ENCODE results near the gene NF2.
A peak's percentile ranks its signal among the peaks of the same experiment; 100 is the strongest.
"Not testable (repeated sequence)": the region's sequence is repeated elsewhere in the genome, so short reads cannot be mapped to it uniquely, and the experiment has no call there.

The NF2 gene

DNA sequence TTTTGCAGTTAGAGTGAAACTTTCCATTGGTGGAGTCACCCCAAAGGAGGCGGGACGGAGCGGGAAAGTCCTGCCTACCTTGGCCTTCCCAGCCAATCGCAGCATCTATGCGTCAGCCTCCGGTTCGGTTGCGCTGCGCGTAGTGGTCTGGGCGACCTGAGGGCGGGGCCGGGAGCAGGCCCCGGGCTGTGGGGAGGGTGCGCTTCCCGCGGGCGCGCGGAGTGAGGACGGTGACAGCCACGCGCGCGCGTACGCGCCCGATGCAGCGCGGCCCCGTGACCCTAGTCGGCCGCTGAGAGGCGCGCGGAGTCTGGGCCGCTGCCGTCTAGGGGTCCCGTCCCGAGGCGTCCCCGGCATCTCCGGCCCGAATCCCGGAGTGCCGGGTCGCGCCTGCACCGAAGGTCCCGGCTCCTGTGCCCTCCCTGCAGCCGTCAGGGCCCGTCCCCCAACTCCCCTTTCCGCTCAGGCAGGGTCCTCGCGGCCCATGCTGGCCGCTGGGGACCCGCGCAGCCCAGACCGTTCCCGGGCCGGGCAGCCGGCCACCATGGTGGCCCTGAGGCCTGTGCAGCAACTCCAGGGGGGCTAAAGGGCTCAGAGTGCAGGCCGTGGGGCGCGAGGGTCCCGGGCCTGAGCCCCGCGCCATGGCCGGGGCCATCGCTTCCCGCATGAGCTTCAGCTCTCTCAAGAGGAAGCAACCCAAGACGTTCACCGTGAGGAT, at the start of gene NF2:
Gene NF2 (plus strand): TSS at position 276 of the 718 bp plus-strand sequence. CDS start 366 bp downstream, at position 642.
- Mint-ChIP-seq H3K27me3 (ENCODE audit: low read depth, poor library complexity) (peaks cover 6% of the 10 kb centered on the region), H3K36me3 (ENCODE audit: low read depth) (peaks cover 12% of the 10 kb centered on the region), H3K4me1 (peaks cover 20% of the 10 kb centered on the region), H3K4me3 (peak within 1 kb of the TSS; percentile 87), H3K27ac (peak within 1 kb of the TSS; percentile 94), H3K9me3 (no peaks in the 10 kb centered on the region)
- DNase-seq = peak; percentile 97
- TF ChIP-seq, protein P1, sequence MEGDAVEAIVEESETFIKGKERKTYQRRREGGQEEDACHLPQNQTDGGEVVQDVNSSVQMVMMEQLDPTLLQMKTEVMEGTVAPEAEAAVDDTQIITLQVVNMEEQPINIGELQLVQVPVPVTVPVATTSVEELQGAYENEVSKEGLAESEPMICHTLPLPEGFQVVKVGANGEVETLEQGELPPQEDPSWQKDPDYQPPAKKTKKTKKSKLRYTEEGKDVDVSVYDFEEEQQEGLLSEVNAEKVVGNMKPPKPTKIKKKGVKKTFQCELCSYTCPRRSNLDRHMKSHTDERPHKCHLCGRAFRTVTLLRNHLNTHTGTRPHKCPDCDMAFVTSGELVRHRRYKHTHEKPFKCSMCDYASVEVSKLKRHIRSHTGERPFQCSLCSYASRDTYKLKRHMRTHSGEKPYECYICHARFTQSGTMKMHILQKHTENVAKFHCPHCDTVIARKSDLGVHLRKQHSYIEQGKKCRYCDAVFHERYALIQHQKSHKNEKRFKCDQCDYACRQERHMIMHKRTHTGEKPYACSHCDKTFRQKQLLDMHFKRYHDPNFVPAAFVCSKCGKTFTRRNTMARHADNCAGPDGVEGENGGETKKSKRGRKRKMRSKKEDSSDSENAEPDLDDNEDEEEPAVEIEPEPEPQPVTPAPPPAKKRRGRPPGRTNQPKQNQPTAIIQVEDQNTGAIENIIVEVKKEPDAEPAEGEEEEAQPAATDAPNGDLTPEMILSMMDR (IDR thresholded peaks at IDR 0.05) = no peak

DNA sequence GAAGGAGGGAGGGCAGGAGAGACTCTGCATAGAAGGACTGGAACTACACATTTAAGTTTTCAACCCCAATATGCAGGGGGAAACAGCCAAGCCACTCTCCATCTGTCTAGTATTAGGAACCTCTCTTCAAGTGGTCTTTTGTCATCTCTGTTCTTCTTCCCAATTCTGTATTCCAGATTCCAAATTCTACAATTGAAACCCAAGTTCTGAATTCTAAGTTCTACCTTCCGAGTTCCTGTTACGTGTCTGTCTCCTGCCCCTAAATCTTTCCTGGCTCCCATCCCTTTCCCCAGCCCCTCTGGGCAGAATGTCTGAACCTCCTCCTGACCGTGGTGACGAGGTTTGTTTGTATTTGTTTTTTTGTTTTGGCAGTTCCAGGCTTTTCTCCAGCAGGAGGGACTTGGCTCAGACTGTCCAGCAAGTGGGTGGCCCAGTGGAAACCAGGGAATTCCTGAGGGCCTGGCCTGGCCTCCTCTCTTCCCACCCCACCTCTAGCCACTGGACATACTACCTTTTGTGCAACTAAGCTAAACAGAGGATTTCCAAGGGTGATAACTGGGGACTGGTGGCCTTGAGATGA, 48.3 kb upstream of the NF2 start:
- peaks cover 14% of the 10 kb centered on the region for H3K4me1 Mint-ChIP-seq
- DNase-seq = no peak
- no peaks in the 10 kb centered on the region for H3K27me3 Mint-ChIP-seq (ENCODE audit: low read depth, poor library complexity)
- peak overlapping the region; percentile 92 for H3K27ac Mint-ChIP-seq
- TF ChIP-seq, protein P1 (IDR thresholded peaks at IDR 0.05) = no peak
- peak overlapping the region; percentile 51 for H3K4me3 Mint-ChIP-seq
- peaks cover 18% of the 10 kb centered on the region for H3K9me3 Mint-ChIP-seq
- H3K36me3 Mint-ChIP-seq (ENCODE audit: low read depth) = peaks cover 68% of the 10 kb centered on the region

DNA sequence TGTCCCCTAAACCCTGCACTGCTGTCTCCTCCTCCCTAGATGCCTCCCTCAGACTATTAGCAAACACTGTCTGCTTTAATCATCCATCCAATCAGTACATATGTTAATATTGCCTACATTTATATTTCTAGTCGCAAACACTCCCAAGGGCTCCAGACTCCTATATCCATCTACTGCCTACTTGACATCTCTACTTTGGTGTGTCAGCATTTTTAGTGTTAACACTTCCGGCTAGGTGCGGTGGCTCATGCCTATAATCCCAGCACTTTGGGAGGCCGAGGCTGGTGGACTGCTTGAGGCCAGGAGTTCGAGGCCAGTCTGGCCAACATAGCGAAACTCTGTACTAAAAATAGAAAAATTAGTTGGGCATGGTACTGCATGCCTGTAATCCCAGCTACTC, 44.4 kb upstream of the NF2 start:
- DNase-seq = no peak
- Mint-ChIP-seq H3K36me3 (ENCODE audit: low read depth) (peaks cover 70% of the 10 kb centered on the region), H3K9me3 (no peaks in the 10 kb centered on the region), H3K4me3 (no peak overlapping the region), H3K27me3 (ENCODE audit: low read depth, poor library complexity) (peaks cover 2% of the 10 kb centered on the region), H3K4me1 (peaks cover 7% of the 10 kb centered on the region), H3K27ac (no peak overlapping the region)
- TF ChIP-seq, protein P1 (IDR thresholded peaks at IDR 0.05) = no peak

DNA sequence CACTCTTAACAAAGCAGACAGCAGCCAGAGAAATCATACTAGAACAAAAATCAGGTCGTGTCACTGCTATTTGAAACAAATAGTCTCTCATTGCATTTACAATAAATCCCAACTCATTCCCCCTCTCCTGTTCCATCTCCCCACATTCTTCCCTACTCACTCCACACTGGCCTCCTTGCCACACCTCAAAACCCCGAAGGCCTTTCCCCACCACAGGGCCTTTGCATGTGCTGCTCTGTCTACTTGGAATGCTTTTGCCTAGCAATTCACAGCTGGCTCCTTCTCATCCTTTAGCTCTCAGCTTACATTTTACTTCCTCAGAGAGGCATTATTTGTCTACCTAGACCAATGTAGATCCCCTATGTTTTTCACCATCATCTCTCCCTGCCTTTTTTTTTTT, 43.6 kb upstream of the NF2 start:
- Mint-ChIP-seq H3K27me3 (ENCODE audit: low read depth, poor library complexity) (peaks cover 2% of the 10 kb centered on the region), H3K9me3 (no peaks in the 10 kb centered on the region), H3K36me3 (ENCODE audit: low read depth) (peaks cover 77% of the 10 kb centered on the region), H3K27ac (no peak overlapping the region), H3K4me3 (no peak overlapping the region), H3K4me1 (peaks cover 9% of the 10 kb centered on the region)
- TF ChIP-seq, protein P1 (IDR thresholded peaks at IDR 0.05) = no peak
- no peak for DNase-seq

DNA sequence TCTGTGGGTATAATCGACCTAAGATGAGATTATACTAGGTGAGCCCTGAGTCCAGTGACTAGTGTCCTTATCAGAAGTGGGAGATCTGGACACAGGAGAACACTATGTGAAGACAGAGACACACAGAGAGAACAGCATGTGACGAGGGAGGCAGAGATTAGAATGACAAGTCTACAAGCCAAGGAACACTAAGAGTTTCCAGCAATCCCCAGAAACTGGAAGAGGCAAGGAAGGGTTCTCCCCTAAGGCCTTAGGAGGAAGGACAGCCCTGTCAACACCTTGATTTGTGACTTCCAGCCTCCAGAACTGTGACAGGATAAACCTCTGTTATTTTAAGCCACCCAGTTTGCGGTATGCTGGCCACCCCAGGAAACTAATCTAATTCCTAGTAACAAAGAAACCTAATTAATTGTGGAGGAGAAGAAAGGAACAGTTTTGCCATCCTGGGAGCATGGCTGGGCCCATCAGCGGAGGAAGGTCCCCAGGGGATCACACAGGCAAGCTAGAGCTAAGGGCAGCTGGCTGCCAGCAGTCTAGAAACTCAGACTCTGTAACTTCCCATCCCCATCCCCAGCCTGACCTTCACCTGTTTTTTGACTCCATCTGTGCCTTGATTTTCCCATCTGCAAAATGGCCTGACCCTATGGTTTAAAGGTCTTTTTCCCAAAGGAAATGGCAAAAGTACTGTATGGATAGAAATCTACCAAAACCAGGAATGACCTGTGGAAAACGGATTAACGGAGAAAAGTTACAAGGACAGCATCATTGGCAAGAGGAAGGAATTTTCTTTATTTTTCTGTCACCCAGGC, 39.6 kb upstream of the NF2 start:
- Mint-ChIP-seq H3K9me3 (no peaks in the 10 kb centered on the region), H3K27ac (no peak overlapping the region), H3K4me1 (peaks cover 12% of the 10 kb centered on the region), H3K4me3 (no peak overlapping the region), H3K36me3 (ENCODE audit: low read depth) (peaks cover 71% of the 10 kb centered on the region), H3K27me3 (ENCODE audit: low read depth, poor library complexity) (peaks cover 5% of the 10 kb centered on the region)
- TF ChIP-seq, protein P1 (IDR thresholded peaks at IDR 0.05) = no peak
- DNase-seq = no peak

DNA sequence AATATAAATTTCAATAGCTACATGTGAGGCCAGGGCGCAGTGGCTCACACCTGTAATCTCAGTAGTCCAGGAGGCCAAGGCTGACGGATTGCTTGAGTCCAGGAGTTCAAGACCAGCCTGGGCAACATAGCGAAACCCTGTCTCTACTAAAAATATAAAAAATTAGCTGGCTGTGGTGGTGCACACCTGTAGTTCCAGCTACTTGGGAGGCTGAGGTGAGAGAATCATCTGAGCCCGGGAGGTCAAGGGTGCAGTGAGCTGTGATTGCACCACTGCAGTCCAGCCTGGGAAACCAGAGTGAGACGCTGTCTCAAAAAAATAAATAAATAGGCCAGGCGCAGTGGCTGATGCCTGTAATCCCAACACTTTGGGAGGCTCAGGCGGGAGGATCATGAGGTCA, 36.9 kb upstream of the NF2 start:
- not testable (repeated sequence) for DNase-seq; H3K4me3 Mint-ChIP-seq; H3K27me3 Mint-ChIP-seq (ENCODE audit: low read depth, poor library complexity); H3K9me3 Mint-ChIP-seq; H3K27ac Mint-ChIP-seq
- Mint-ChIP-seq H3K4me1 (peaks cover 13% of the 10 kb centered on the region), H3K36me3 (ENCODE audit: low read depth) (peaks cover 69% of the 10 kb centered on the region)
